GM21619 (cell line): ENCODE data around the gene GOSR1.
"Not testable (repeated sequence)": the region's sequence is repeated elsewhere in the genome, so short reads cannot be mapped to it uniquely, and the experiment has no call there.

Source experiments
- ATAC-seq: cut with Tn5 transposase; IDR thresholded peaks from one replicate; pipeline ENCODE4 v1.9.1; 2021; ENCODE audit not compliant: unreplicated experiment

The GOSR1 gene

GRCh38 chr17:30574309-30574708 lies 97.1 kb downstream of the GOSR1 start:
- ATAC-seq = not testable (repeated sequence)

GRCh38 chr17:30574806-30575205 lies 97.6 kb downstream of the GOSR1 start:
- ATAC-seq = not testable (repeated sequence)

- ATAC-seq = not testable (repeated sequence)
Measured at GRCh38 chr17:30575648-30576325, 98.6 kb downstream of the GOSR1 start.

- ATAC-seq = no peak
Measured at GRCh38 chr17:30576326-30576861, 99.2 kb downstream of the GOSR1 start.
